ENCODE data around the gene CHP1.

DNA sequence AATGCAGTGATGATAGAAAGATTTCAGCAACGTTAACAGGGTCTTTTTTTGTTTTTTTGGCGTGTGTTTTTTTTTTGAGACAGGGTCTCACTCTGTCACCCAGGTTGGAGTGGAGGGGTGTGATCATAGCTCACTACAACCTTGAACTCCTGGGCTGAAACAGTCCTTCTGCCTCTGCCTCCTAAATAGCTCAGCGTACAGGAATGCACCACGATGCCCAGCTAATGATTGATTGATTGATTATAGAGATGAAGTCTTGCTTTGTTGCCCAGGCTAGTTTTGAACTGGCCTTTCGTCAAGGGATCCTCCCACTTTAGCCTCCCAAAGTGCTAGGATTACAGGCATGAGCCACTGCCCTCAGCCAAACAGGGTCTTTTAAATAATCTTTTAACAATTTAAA is 7.0 kb downstream of the CHP1 start:
- TF ChIP-seq, protein P1, sequence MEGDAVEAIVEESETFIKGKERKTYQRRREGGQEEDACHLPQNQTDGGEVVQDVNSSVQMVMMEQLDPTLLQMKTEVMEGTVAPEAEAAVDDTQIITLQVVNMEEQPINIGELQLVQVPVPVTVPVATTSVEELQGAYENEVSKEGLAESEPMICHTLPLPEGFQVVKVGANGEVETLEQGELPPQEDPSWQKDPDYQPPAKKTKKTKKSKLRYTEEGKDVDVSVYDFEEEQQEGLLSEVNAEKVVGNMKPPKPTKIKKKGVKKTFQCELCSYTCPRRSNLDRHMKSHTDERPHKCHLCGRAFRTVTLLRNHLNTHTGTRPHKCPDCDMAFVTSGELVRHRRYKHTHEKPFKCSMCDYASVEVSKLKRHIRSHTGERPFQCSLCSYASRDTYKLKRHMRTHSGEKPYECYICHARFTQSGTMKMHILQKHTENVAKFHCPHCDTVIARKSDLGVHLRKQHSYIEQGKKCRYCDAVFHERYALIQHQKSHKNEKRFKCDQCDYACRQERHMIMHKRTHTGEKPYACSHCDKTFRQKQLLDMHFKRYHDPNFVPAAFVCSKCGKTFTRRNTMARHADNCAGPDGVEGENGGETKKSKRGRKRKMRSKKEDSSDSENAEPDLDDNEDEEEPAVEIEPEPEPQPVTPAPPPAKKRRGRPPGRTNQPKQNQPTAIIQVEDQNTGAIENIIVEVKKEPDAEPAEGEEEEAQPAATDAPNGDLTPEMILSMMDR (conservative IDR thresholded peaks at IDR 0.05; ENCODE audit: low read length): no peak
- TF ChIP-seq EZH2phosphoT487 (IDR thresholded peaks at IDR 0.05; ENCODE audit: borderline replicate concordance): no peak
